Upper lobe of right lung (tissue), 1 donor: ENCODE results near the gene GNG12. TPM values are rescaled to one million over a fixed set of nuclear protein-coding genes. Genes with fewer than 3 reads are reported as not detected.

ENCODE experiments used
- ATAC-seq: fragments of 200-7000 bp; cut with Tn5 transposase; one replicate; pipeline ENCODE4 v1.9.1; 2020; ENCODE audit warnings: mild to moderate bottlenecking, moderate library complexity
- DNase-seq: peaks from one replicate; pipeline ENCODE4 v3.0.0-alpha.2; 2020
- H3K27ac ChIP-seq: fragments of 200-600 bp; one replicate; pipeline ENCODE4 v1.8.0; 2022
- H3K27me3 ChIP-seq: fragments of 200-600 bp; one replicate; pipeline ENCODE4 v1.8.0; 2022; ENCODE audit warnings: mild to moderate bottlenecking
- H3K36me3 ChIP-seq: fragments of 200-600 bp; one replicate; pipeline ENCODE4 v1.8.0; 2022
- H3K4me1 ChIP-seq: fragments of 200-600 bp; one replicate; pipeline ENCODE4 v1.8.0; 2022
- H3K4me3 ChIP-seq: fragments of 200-600 bp; one replicate; pipeline ENCODE4 v1.8.0; 2022; ENCODE audit warnings: mild to moderate bottlenecking
- H3K9me3 ChIP-seq: fragments of 200-600 bp; one replicate; pipeline ENCODE4 v1.8.0; 2022
- CTCF ChIP-seq: fragments of 200-600 bp; IDR thresholded peaks from one replicate; pipeline ENCODE4 v1.8.0; 2022; ENCODE audit warnings: antibody characterized with exemption
- intact Hi-C: fragments of 100-400 bp; cut with DNase I; formaldehyde crosslinking; loops from one replicate; pipeline ENCODE4 v1.11.0; 2022
- total RNA-seq: library from RNA; stranded (reverse); fragmentation: NEBNext Ultra II Directional; extraction: Animal tissue kit (Norgen Biotek cat#: 25700); gene quantifications from one replicate; pipeline ENCODE4 v1.2.1, GENCODE V29; 2021
- donor health status: DM: no; HTN: yes; CAD: no; lungs with severe emphysema.

Gene GNG12
- total RNA-seq, 1 donor from 2014 or later: 59.8 TPM

DNA sequence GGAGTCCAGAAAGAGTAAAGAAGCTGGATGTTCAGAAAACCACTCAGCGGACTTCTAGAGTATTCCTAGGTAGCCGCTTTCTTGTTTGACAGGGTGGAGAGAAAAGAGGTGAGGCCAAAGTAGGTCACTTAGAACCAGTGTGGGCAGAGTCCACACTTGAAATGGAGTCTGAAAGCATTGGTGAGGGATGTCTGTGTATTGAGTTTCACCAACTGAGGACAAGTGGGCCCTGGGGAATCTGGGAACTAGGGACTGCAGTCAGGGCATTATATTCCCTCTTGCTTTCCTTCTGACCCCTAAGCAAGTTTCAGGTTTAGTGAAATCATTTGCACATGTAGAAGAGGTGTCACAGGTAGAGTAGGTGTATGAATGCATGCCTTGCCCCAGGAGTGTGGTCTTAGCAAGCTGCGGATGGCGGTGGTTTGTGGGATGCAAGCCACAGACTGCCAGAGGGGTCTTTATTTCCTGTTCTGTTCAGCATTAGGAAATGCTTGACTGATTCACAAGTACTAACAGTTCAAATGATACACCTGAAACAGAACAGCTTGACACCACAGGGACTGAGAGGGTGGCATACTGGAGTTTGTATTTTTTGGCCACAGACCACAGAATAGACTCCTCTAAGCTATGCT is 1.1 kb upstream of the GNG12 start:
- ATAC-seq (no peak), DNase-seq (no peak)
- Histone ChIP-seq H3K27ac (no peak overlapping the region), H3K36me3 (no peaks in the 10 kb centered on the region), H3K4me1 (peaks cover 13% of the 10 kb centered on the region), H3K4me3 (no peak overlapping the region), H3K27me3 (no peaks in the 10 kb centered on the region), H3K9me3 (no peaks in the 10 kb centered on the region)
- no peak for TF ChIP-seq CTCF
- intact Hi-C loops: no loop called here

GRCh38 chr1:67833602-67833940 is 304 bp upstream of the GNG12 start:
- ATAC-seq (no peak), DNase-seq (no peak)
- Histone ChIP-seq H3K27me3 (no peaks in the 10 kb centered on the region), H3K36me3 (no peaks in the 10 kb centered on the region), H3K9me3 (no peaks in the 10 kb centered on the region), H3K4me1 (peaks cover 12% of the 10 kb centered on the region), H3K4me3 (peak overlapping the region; percentile 83), H3K27ac (peak overlapping the region; percentile 83)
- no peak for TF ChIP-seq CTCF
- intact Hi-C loops: no loop called here

DNA sequence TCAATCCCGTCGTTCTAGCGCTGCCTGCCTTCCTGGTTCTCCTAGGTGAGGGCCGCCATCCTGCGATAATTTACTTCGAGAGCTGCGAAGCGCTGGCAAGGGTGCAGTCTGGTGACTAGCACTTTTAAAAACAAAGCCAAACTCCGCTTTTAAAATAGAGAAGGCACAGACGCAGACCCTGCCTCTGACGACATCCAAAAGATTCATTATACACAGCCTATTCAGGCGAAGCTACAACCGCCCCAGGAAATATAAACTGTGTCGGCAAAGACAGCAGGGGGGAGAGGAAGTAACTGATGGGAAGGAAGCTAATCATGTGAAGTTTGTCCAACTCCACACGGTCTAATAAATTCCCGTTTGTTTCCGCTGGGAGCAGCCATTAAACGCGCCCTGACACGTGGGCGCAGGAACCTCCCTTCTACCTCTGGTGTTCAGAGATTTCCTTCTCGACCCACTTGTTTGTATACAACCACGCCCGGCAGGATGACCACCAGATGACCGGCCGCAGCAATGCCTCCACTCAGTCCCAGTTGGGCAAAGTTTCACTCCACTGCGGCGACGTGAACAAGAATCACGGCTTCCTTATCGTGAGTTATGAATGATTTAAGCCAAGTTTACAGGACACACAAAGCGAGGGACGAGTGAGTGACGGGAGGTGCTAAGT is 1.3 kb downstream of the GNG12 start:
- Histone ChIP-seq H3K36me3 (no peaks in the 10 kb centered on the region), H3K27me3 (no peaks in the 10 kb centered on the region), H3K9me3 (no peaks in the 10 kb centered on the region), H3K4me1 (peaks cover 4% of the 10 kb centered on the region), H3K4me3 (peak overlapping the region; percentile 83), H3K27ac (peak overlapping the region; percentile 83)
- intact Hi-C loops: no loop called here
- DNase-seq (peak; percentile 76), ATAC-seq (peak; percentile 64)
- TF ChIP-seq CTCF: no peak

DNA sequence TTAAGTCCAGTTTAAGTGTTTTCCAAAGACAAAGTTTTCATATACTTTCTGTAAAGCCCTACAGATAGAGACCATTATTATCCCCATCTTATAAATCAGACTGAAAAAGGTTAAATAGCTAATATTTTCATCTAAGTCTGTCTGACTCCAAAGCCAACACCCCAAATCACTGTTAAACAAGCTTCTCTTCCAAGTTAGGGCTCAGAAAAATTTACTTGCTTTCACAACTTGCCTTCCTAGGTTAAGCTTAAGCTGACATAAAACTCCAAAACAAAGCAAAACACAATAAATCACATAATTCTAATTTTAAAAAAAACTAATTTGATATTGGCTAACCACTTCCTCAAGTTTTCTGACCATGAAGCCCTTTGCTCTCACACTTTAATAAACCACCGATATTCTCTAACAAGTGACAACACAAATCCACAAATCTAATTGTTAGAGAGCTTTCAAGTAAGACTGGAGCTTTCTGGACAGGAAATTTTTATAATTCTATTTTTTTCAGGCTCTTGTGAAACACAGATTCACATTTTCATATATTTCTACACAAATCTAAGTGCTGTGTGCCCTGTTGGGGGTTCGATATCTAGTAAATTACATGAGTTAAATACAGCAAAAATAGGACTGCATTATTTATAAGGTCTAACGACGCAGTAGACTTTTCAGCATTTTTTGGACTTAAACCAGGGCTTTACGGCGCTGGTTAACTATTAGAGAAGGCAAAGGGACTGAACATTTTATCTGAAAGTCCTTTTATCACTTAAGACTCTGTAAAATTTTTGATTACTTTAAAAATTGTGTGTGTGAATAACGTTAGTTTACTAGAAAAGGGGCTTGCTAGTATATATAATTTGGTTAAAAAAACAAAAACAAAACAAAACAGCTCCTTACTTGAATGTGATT is 2.1 kb downstream of the GNG12 start:
- no peaks in the 10 kb centered on the region for H3K9me3 ChIP-seq
- no peaks in the 10 kb centered on the region for H3K36me3 ChIP-seq
- H3K4me1 ChIP-seq: peaks cover 4% of the 10 kb centered on the region
- DNase-seq (no peak), ATAC-seq (no peak)
- peak overlapping the region; percentile 83 for H3K4me3 ChIP-seq
- intact Hi-C loops: no loop called here
- peak overlapping the region; percentile 83 for H3K27ac ChIP-seq
- H3K27me3 ChIP-seq: no peaks in the 10 kb centered on the region
- TF ChIP-seq CTCF: no peak

DNA sequence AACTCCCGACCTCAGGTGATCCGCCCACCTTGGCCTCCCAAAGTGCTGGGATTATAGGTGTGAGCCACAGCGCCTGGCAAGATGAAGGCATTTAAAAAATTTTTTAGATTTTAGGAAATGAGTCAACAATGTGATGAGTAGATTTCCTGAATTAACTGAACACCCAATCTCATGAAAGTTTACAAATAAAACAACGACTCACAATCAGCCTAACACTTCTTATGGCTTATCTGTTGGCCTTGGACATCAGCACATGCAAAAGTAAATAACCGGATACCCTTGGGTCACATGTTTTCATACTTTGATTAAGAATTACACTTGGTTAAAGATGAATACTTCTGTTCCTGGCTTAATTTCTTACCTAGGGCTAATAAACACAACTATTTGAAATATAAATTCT is 3.0 kb downstream of the GNG12 start:
- Histone ChIP-seq H3K36me3 (no peaks in the 10 kb centered on the region), H3K4me1 (peaks cover 4% of the 10 kb centered on the region), H3K9me3 (no peaks in the 10 kb centered on the region), H3K4me3 (peak overlapping the region; percentile 83), H3K27ac (no peak overlapping the region), H3K27me3 (no peaks in the 10 kb centered on the region)
- no peak for ATAC-seq
- DNase-seq: no peak
- TF ChIP-seq CTCF: no peak
- intact Hi-C loops: no loop called here
